SK-N-SH (cell line): ENCODE measurements around the gene FOXF2. TPM values are rescaled to one million over a fixed set of nuclear protein-coding genes. Genes with fewer than 3 reads are reported as not detected.

ENCODE experiments used
- CTCF ChIA-PET: fragments of 300-600, 350-600 bp; formaldehyde crosslinking; extraction: SDS; loops from one replicate; lab custom pipeline; 2021; lab: Yijun Ruan, JAX
- POLR2A ChIA-PET: fragments of 350-600 bp; sonication (Branson Sonifier 250); formaldehyde crosslinking; extraction: SDS; loops from one replicate; lab custom pipeline; 2020; ENCODE audit warnings: antibody characterized with exemption, inconsistent platforms; lab: Yijun Ruan, JAX
- DNase-seq: peaks from one replicate; pipeline ENCODE4 v3.0.0; 2012
- H2AFZ ChIP-seq: fragments of 200-600 bp; sonication (generic); 2 replicates; pipeline ENCODE4 v1.8.1; 2016; ENCODE audit warnings: antibody characterized with exemption, mild to moderate bottlenecking, low read depth
- H3F3A ChIP-seq: fragments of 200-600 bp; sonication (generic); replicated peaks from 2 replicates; pipeline ENCODE3; 2016; ENCODE audit warnings: antibody characterized with exemption, mild to moderate bottlenecking; ENCODE audit not compliant: insufficient read depth
- H3K27ac ChIP-seq, 2 experiments: fragments of 200-500 bp in 1 of 2; fragments of 200-600 bp in 1 of 2; sonication (Bioruptor generic) in 1 of 2; sonication (generic), shearing (Covaris generic) in 1 of 2; 2 replicates each; pipeline versions ENCODE4 v1.5.1 to v1.6.1; 2014 to 2016; ENCODE audit warnings: low read depth in 2 of 2, inconsistent platforms in 1 of 2, low read length in 1 of 2, mild to moderate bottlenecking in 1 of 2, mixed read lengths in 1 of 2
- H3K27me3 ChIP-seq: fragments of 200-600 bp; sonication (generic), shearing (Covaris generic); 2 replicates; pipeline ENCODE4 v1.6.1; 2016; ENCODE audit warnings: mixed run types; ENCODE audit not compliant: insufficient read depth
- H3K36me3 ChIP-seq, 2 experiments: fragments of 200-500 bp in 1 of 2; fragments of 200-600 bp in 1 of 2; sonication (Bioruptor generic) in 1 of 2; sonication (generic) in 1 of 2; replicated peaks in 1 of 2; 2 replicates each; pipeline versions ENCODE3 to v1.5.1; 2014 to 2016; ENCODE audit warnings: low read length in 1 of 2, mild to moderate bottlenecking in 1 of 2; ENCODE audit not compliant: insufficient read depth in 2 of 2, control insufficient read depth in 1 of 2
- H3K4me1 ChIP-seq, 2 experiments: fragments of 200-500 bp in 1 of 2; fragments of 200-600 bp in 1 of 2; sonication (Bioruptor generic) in 1 of 2; sonication (generic), shearing (Covaris generic) in 1 of 2; 2 replicates each; pipeline versions ENCODE4 v1.5.1 to v1.6.1; 2014 to 2016; ENCODE audit warnings: low read depth in 1 of 2, low read length in 1 of 2, mixed run types in 1 of 2; ENCODE audit not compliant: insufficient read depth in 2 of 2, control insufficient read depth in 1 of 2
- H3K4me2 ChIP-seq: fragments of 200-600 bp; sonication (generic), shearing (Covaris generic); 2 replicates; pipeline ENCODE4 v1.6.1; 2017; ENCODE audit warnings: mixed run types
- H3K4me3 ChIP-seq, 2 experiments: fragments of 200-500 bp in 1 of 2; fragments of 200-600 bp in 1 of 2; sonication (Bioruptor generic) in 1 of 2; sonication (generic), shearing (Covaris generic) in 1 of 2; 2 replicates each; pipeline versions ENCODE4 v1.5.1 to v1.8.1; 2014 to 2016; ENCODE audit warnings: low read depth in 2 of 2, inconsistent platforms in 1 of 2, low read length in 1 of 2, mild to moderate bottlenecking in 1 of 2, mixed read lengths in 1 of 2, moderate library complexity in 1 of 2
- H3K79me2 ChIP-seq: fragments of 200-600 bp; sonication (generic); 2 replicates; pipeline ENCODE4 v1.8.1; 2017; ENCODE audit warnings: mild to moderate bottlenecking; ENCODE audit not compliant: insufficient read depth
- H3K9ac ChIP-seq: fragments of 200-600 bp; sonication (generic); 2 replicates; pipeline ENCODE4 v1.6.1; 2017; ENCODE audit warnings: mixed run types
- H3K9me2 ChIP-seq: fragments of 200-600 bp; sonication (generic); 2 replicates; pipeline ENCODE4 v1.6.1; 2017; ENCODE audit warnings: mixed run types
- H3K9me3 ChIP-seq: fragments of 200-600 bp; sonication (generic); 2 replicates; pipeline ENCODE4 v1.6.1; 2017; ENCODE audit warnings: mixed run types, mild to moderate bottlenecking, moderate library complexity
- H4K20me1 ChIP-seq: fragments of 200-600 bp; sonication (generic); 2 replicates; pipeline ENCODE4 v1.6.1; 2017; ENCODE audit warnings: mild to moderate bottlenecking, mixed run types; ENCODE audit not compliant: insufficient read depth
- EZH2phosphoT487 ChIP-seq: fragments of 200-600 bp; sonication (generic); IDR thresholded peaks from 2 replicates; pipeline ENCODE4 v1.6.1; 2017; ENCODE audit warnings: low read depth, mixed run types, mild to moderate bottlenecking, antibody characterized with exemption, moderate library complexity, borderline replicate concordance
- FOSL2 ChIP-seq: IDR thresholded peaks from 2 replicates; pipeline ENCODE4 v1.4.0; 2012; ENCODE audit warnings: low read depth, mild to moderate bottlenecking, moderate library complexity, borderline replicate concordance
- GABPA ChIP-seq: IDR thresholded peaks from 2 replicates; pipeline ENCODE4 v1.4.0; 2012; ENCODE audit warnings: low read depth, mild to moderate bottlenecking
- GATA2 ChIP-seq: sonication (generic); formaldehyde crosslinking; IDR thresholded peaks from 2 replicates; pipeline ENCODE4 v1.5.0; 2020; ENCODE audit warnings: mild to moderate bottlenecking, missing genetic modification reagents
- TAF1 ChIP-seq: IDR thresholded peaks from 2 replicates; pipeline ENCODE4 v1.6.1; 2012; ENCODE audit warnings: low read depth, mild to moderate bottlenecking, low read length, moderate library complexity, borderline replicate concordance
- WGBS: methylation state at CpG from one replicate; pipeline ENCODE4 v1.1.6; 2017; ENCODE audit warnings: low lambda C conversion rate; 5-methylcytosine and 5-hydroxymethylcytosine counted together
- polyA plus RNA-seq, 3 experiments: library from polyadenylated mRNA; depleted of rRNA; stranded (reverse); fragments of >200 nt; gene quantifications; 2 replicates each; pipeline ENCODE4 v1.2.3, GENCODE V29; 2012

Gene FOXF2
- polyA plus RNA-seq, 1 of the 3 experiments (the other 2 are of a cell fraction): not detected

DNA sequence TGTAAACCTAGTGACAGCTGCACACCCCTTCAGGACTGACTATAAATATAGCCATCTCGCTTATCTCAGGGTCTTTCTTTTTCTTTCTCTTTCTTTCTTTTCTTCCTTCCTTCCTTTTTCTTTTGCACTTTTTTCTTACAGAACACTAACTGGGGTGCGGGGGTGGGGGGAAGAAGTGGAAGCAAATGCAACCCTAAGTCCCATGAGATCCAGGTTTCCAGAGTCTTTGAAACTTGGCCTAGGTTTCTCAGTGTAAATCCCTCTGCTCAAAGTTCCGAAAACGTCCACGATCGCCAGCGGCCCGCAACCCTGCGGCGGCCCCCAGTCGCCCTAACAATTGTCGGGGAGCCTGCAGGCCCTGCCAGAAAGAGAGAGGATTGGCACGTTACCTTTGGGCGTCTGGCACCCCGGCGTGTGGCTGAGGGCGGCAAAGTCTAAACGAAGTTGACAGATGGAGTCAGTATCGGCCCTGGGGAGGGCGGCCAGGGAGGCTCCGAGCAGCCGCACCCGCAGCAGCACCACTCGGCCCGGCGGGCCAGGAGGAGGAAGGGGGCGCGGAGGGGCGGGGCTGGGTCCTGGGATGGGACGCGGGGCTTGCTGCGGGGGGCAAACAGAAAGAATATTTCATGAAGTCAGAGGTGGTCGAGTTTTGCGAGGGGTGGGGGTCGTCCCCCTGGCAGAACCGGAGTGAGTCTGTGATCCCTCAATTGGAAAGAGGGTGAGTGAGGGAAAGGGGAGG, 577 bp upstream of the FOXF2 start:
- ChIA-PET CTCF (interaction anchor here (0.6 kb wide), 1 partner anchor 8 kb away, joined by 4 read pairs; no protein-coding TSS in a partner anchor), POLR2A (no interaction called here)
- Histone ChIP-seq H3K9ac (no peak overlapping the region), H3K4me2 (no peak overlapping the region), H3K27ac (no peak overlapping the region), H3K9me3 (no peaks in the 10 kb centered on the region), H3K4me1 (no peaks in the 10 kb centered on the region), H3K4me3 (no peak overlapping the region), H4K20me1 (no peaks in the 10 kb centered on the region), H3F3A (no peaks in the 10 kb centered on the region), H3K9me2 (no peaks in the 10 kb centered on the region), H3K36me3 (no peaks in the 10 kb centered on the region), H3K27me3 (peaks cover 82% of the 10 kb centered on the region), H2AFZ (no peak overlapping the region), H3K79me2 (no peaks in the 10 kb centered on the region)
- no peak for TF ChIP-seq GABPA
- no peak for TF ChIP-seq GATA2 (CRISPR knock-in tag)
- WGBS: 4% methylated on average over 27 of the region's 36 CpGs
- DNase-seq: no peak

DNA sequence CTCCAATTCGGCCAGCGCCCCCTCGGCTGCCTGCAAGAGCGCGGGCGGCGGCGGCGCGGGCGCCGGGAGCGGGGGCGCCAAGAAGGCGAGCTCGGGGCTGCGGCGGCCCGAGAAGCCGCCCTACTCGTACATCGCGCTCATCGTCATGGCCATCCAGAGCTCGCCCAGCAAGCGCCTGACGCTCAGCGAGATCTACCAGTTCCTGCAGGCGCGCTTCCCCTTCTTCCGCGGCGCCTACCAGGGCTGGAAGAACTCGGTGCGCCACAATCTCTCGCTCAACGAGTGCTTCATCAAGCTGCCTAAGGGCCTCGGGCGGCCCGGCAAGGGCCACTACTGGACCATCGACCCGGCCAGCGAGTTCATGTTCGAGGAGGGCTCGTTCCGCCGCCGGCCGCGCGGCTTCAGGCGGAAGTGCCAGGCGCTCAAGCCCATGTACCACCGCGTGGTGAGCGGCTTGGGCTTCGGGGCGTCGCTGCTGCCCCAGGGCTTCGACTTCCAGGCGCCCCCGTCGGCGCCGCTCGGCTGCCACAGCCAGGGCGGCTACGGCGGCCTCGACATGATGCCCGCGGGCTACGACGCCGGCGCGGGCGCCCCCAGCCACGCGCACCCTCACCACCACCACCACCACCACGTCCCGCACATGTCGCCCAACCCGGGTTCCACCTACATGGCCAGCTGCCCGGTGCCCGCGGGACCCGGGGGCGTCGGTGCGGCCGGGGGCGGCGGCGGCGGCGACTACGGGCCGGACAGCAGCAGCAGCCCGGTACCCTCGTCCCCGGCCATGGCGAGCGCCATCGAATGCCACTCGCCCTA, 963 bp downstream of the FOXF2 start:
- TF ChIP-seq TAF1 (no peak), EZH2phosphoT487 (peak; percentile 86)
- no peak overlapping the region for H3K27ac ChIP-seq
- peaks cover 82% of the 10 kb centered on the region for H3K27me3 ChIP-seq
- no peak overlapping the region for H3K4me3 ChIP-seq
- H2AFZ ChIP-seq: no peak overlapping the region
- 4% methylated on average over 32 of the region's 106 CpGs for WGBS
- H3K4me1 ChIP-seq: no peaks in the 10 kb centered on the region
- H3K36me3 ChIP-seq: no peaks in the 10 kb centered on the region
- no peaks in the 10 kb centered on the region for H3F3A ChIP-seq
- CTCF ChIA-PET: interaction anchor here (1.2 kb wide), 1 partner anchor 9 kb away, joined by 5 read pairs; no protein-coding TSS in a partner anchor
- POLR2A ChIA-PET: no interaction called here
- no peaks in the 10 kb centered on the region for H3K9me3 ChIP-seq
- no peak overlapping the region for H3K9ac ChIP-seq
- DNase-seq: no peak
- no peaks in the 10 kb centered on the region for H4K20me1 ChIP-seq
- H3K4me2 ChIP-seq: peak overlapping the region; percentile 33; the same call in 1 of the 2 replicates
- H3K79me2 ChIP-seq: no peaks in the 10 kb centered on the region
- no peaks in the 10 kb centered on the region for H3K9me2 ChIP-seq

DNA sequence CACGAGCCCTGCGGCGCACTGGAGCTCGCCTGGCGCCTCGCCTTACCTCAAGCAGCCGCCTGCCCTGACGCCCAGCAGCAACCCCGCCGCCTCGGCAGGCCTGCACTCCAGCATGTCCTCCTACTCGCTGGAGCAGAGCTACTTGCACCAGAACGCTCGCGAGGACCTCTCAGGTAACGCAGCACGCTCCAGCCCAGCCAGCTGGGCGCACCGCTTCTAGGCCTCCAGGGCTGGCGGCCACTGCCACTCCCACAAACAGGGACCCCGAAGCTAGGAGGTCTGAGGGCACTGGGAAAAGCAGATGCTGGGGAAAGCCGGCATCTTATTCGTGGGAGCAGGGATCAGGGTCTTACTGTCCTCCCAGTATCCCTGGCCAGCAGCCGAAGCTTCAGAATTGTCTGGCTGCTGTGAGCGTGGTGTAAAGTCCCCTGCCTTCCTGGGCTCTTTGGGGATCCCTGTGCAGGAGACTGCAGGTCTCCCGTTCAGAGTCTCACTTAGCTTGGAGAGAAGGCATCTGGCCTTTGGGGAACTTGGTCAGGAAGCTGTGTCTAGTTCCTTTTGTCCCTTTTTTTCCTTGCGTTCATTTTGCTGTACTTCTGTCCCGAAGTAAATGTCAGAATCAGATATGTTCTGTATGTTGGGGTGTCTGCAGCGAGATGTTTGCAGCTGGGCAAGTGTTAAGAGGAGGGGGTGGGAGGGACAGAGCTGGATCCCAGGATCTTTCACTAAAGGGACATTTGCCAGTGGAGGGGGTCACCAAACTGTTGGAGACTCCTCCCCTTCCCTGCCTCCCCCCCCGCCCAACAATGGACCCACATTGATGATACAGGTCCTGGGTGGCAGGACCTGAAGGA, 1.8 kb downstream of the FOXF2 start:
- Histone ChIP-seq H2AFZ (no peak overlapping the region), H3K27me3 (peaks cover 82% of the 10 kb centered on the region), H3K27ac (no peak overlapping the region), H3K4me3 (no peak overlapping the region), H3K4me1 (no peaks in the 10 kb centered on the region), H3K36me3 (no peaks in the 10 kb centered on the region), H3F3A (no peaks in the 10 kb centered on the region), H3K9me2 (no peaks in the 10 kb centered on the region), H4K20me1 (no peaks in the 10 kb centered on the region), H3K4me2 (no peak overlapping the region), H3K79me2 (no peaks in the 10 kb centered on the region), H3K9me3 (no peaks in the 10 kb centered on the region), H3K9ac (no peak overlapping the region)
- no peak for DNase-seq
- TF ChIP-seq EZH2phosphoT487 (0 out of 2 replicates have a peak, but pooled peaks have one; percentile 30), FOSL2 (no peak)
- ChIA-PET CTCF (interaction anchor here (1.2 kb wide), 1 partner anchor 10 kb away, joined by 5 read pairs; no protein-coding TSS in a partner anchor), POLR2A (interaction anchor here (0.5 kb wide), 1 partner anchor 10 kb away, joined by 3 read pairs; no protein-coding TSS in a partner anchor)
- 29% methylated on average over 17 of the region's 30 CpGs for WGBS
